GOT3 (cell line): ENCODE data around the gene CCT6A.
"Not testable (repeated sequence)": the region's sequence is repeated elsewhere in the genome, so short reads cannot be mapped to it uniquely, and the experiment has no call there.

ENCODE experiments used
- DNase-seq: peaks from one replicate; lab custom pipeline; 2025; ENCODE audit warnings: mixed read lengths; lab: John Stamatoyannopoulos, UW

CCT6A gene

GRCh38 chr7:56053379-56053778 is 1.8 kb downstream of the CCT6A start:
- DNase-seq: no peak

GRCh38 chr7:56053993-56054392 is 2.4 kb downstream of the CCT6A start:
- no peak for DNase-seq

GRCh38 chr7:56062382-56062781 is 10.8 kb downstream of the CCT6A start:
- no peak for DNase-seq

GRCh38 chr7:56063500-56063881 is 11.9 kb downstream of the CCT6A start:
- DNase-seq: no peak

- DNase-seq: peak; percentile 85
These were observed 12.5 kb downstream of the CCT6A start, which contains the start of gene SUMF2 for GRCh38 chr7:56063882-56064625. Gene SUMF2, plus strand, starts transcription at chr7:56064286. Its CDS starts 26 bp downstream, at chr7:56064312.

- not testable (repeated sequence) for DNase-seq
These were observed 14.8 kb downstream of the CCT6A start for GRCh38 chr7:56066376-56066775.

- peak; percentile 47 for DNase-seq
These were observed 22.8 kb downstream of the CCT6A start for GRCh38 chr7:56074371-56074791.

- DNase-seq: no peak
These were observed 26.1 kb downstream of the CCT6A start for GRCh38 chr7:56077681-56078080.

GRCh38 chr7:56078196-56078595 is 26.6 kb downstream of the CCT6A start:
- DNase-seq: no peak

GRCh38 chr7:56079450-56080185 is 28.1 kb downstream of the CCT6A start:
- DNase-seq: no peak

GRCh38 chr7:56080726-56081435 is 29.3 kb downstream of the CCT6A start:
- not testable (repeated sequence) for DNase-seq

GRCh38 chr7:56081626-56082340 is 30.2 kb downstream of the CCT6A start:
- DNase-seq: no peak

GRCh38 chr7:56083150-56083785 is 31.7 kb downstream of the CCT6A start:
- no peak for DNase-seq

- no peak for DNase-seq
These were observed 35.2 kb downstream of the CCT6A start for GRCh38 chr7:56086761-56087160.

GRCh38 chr7:56087445-56087844 is 35.9 kb downstream of the CCT6A start:
- DNase-seq: no peak

- no peak for DNase-seq
These were observed 40.0 kb downstream of the CCT6A start for GRCh38 chr7:56091591-56091990.

GRCh38 chr7:56092388-56092787 is 40.8 kb downstream of the CCT6A start:
- not testable (repeated sequence) for DNase-seq

GRCh38 chr7:56092789-56093531 is 41.4 kb downstream of the CCT6A start, which contains the start of gene PHKG1:
Gene PHKG1, minus strand, starts transcription at chr7:56092952. Its CDS starts 4,011 bp downstream, at chr7:56088941.
- DNase-seq: peak; percentile 51

GRCh38 chr7:56097700-56098099 is 46.1 kb downstream of the CCT6A start:
- DNase-seq: peak; percentile 36

GRCh38 chr7:56098187-56099008 is 46.8 kb downstream of the CCT6A start:
- DNase-seq: not testable (repeated sequence)
